IMR-90 (cell line): ENCODE data around the gene PTPRK. TPM values are rescaled to one million over a fixed set of nuclear protein-coding genes. Genes with fewer than 3 reads are reported as not detected.

ENCODE experiments used
- ATAC-seq: fragments of 200-7000 bp; cut with Tn5 transposase; 2 replicates; pipeline ENCODE4 v1.9.1; 2020; ENCODE audit warnings: low read depth, mild to moderate bottlenecking, moderate library complexity
- BruUV-seq: library from RNA; stranded (reverse); fragments of 400-500 nt; replicated peaks from 2 replicates; lab custom pipeline; 2021; lab: Mats Ljungman, UMichigan
- CTCF ChIA-PET: fragments of 300-600 bp; formaldehyde crosslinking; extraction: SDS; loops from one replicate; lab custom pipeline; 2021; ENCODE audit warnings: antibody characterized with exemption; lab: Yijun Ruan, JAX
- POLR2A ChIA-PET: fragments of 300-600 bp; sonication (Branson Sonifier 250); formaldehyde crosslinking; loops from one replicate; lab custom pipeline; 2022; ENCODE audit warnings: antibody characterized with exemption; ENCODE audit not compliant: unreplicated experiment; lab: Charles Lee
- DNase-seq: peaks from one replicate; pipeline ENCODE4 v3.0.0; 2013
- H2AFZ ChIP-seq: replicated peaks from 2 replicates; pipeline ENCODE3; 2013; ENCODE audit warnings: low read length, mild to moderate bottlenecking; ENCODE audit not compliant: poor library complexity
- H2AK5ac ChIP-seq: 2 replicates; pipeline ENCODE4 v1.6.1; 2013; ENCODE audit warnings: low read depth, low read length, inconsistent platforms
- H2AK9ac ChIP-seq: replicated peaks from 2 replicates; pipeline ENCODE3; 2013; ENCODE audit warnings: mild to moderate bottlenecking, low read depth, low read length, moderate library complexity; ENCODE audit not compliant: poor library complexity
- H2BK120ac ChIP-seq: 2 replicates; pipeline ENCODE4 v1.6.1; 2013; ENCODE audit warnings: low read depth, low read length, inconsistent platforms
- H2BK15ac ChIP-seq: 3 replicates; pipeline ENCODE4 v1.6.1; 2013; ENCODE audit warnings: low read depth, low read length, inconsistent platforms
- H2BK20ac ChIP-seq: 2 replicates; pipeline ENCODE4 v1.6.1; 2013; ENCODE audit warnings: low read depth, mild to moderate bottlenecking, inconsistent platforms, low read length, moderate library complexity
- H2BK5ac ChIP-seq: 2 replicates; pipeline ENCODE4 v1.6.1; 2013; ENCODE audit warnings: mild to moderate bottlenecking, low read depth, low read length, inconsistent platforms; ENCODE audit not compliant: poor library complexity, severe bottlenecking
- H3K14ac ChIP-seq: replicated peaks from 2 replicates; pipeline ENCODE4 v1.6.1; 2013; ENCODE audit warnings: low read depth, low read length, inconsistent platforms
- H3K18ac ChIP-seq: 2 replicates; pipeline ENCODE4 v1.6.1; 2013; ENCODE audit warnings: low read depth, low read length, control low read depth
- H3K23ac ChIP-seq: 2 replicates; pipeline ENCODE4 v1.6.1; 2013; ENCODE audit warnings: low read depth, low read length, inconsistent platforms
- H3K27ac ChIP-seq: 2 replicates; pipeline ENCODE4 v1.5.1; 2013; ENCODE audit warnings: mild to moderate bottlenecking, control low read depth, low read length; ENCODE audit not compliant: insufficient read depth
- H3K27me3 ChIP-seq: 2 replicates; pipeline ENCODE4 v1.6.1; 2013; ENCODE audit warnings: low read length; ENCODE audit not compliant: control insufficient read depth, insufficient read depth
- H3K36me3 ChIP-seq: 2 replicates; pipeline ENCODE4 v1.6.1; 2013; ENCODE audit warnings: low read length, mixed read lengths; ENCODE audit not compliant: control insufficient read depth, insufficient read depth
- H3K4ac ChIP-seq: 2 replicates; pipeline ENCODE4 v1.6.1; 2013; ENCODE audit warnings: low read depth, low read length, inconsistent platforms
- H3K4me1 ChIP-seq: 2 replicates; pipeline ENCODE4 v1.6.1; 2013; ENCODE audit warnings: low read length, mixed read lengths; ENCODE audit not compliant: control insufficient read depth, insufficient read depth
- H3K4me2 ChIP-seq: 2 replicates; pipeline ENCODE4 v1.6.1; 2013; ENCODE audit warnings: low read depth, mild to moderate bottlenecking, control low read depth, low read length, moderate library complexity
- H3K4me3 ChIP-seq: 2 replicates; pipeline ENCODE4 v1.5.1; 2013; ENCODE audit warnings: low read depth, mild to moderate bottlenecking, control low read depth, low read length, moderate library complexity; ENCODE audit not compliant: insufficient read depth
- H3K56ac ChIP-seq: 2 replicates; pipeline ENCODE4 v1.6.1; 2013; ENCODE audit warnings: low read length, inconsistent platforms; ENCODE audit not compliant: insufficient read depth; ENCODE audit errors: extremely low read depth
- H3K79me1 ChIP-seq, 2 experiments: 2 replicates each; pipeline ENCODE4 v1.6.1; 2013; ENCODE audit warnings: low read length in 2 of 2, inconsistent platforms in 1 of 2, low read depth in 1 of 2
- H3K9ac ChIP-seq: 2 replicates; pipeline ENCODE4 v1.6.1; 2013; ENCODE audit warnings: low read depth, low read length, control low read depth
- H3K9me1 ChIP-seq: 2 replicates; pipeline ENCODE4 v1.6.1; 2013; ENCODE audit warnings: low read length, inconsistent platforms; ENCODE audit not compliant: insufficient read depth
- H3K9me3 ChIP-seq: 2 replicates; pipeline ENCODE4 v1.6.1; 2013; ENCODE audit warnings: low read length; ENCODE audit not compliant: control insufficient read depth, insufficient read depth
- H4K20me1 ChIP-seq: 2 replicates; pipeline ENCODE4 v1.6.1; 2013; ENCODE audit warnings: low read length, inconsistent platforms; ENCODE audit not compliant: insufficient read depth
- H4K5ac ChIP-seq: 2 replicates; pipeline ENCODE4 v1.6.1; 2013; ENCODE audit warnings: mild to moderate bottlenecking, low read depth, low read length, control low read depth
- H4K8ac ChIP-seq, 2 experiments: 2 replicates each; pipeline ENCODE4 v1.6.1; 2013; ENCODE audit warnings: low read depth in 2 of 2, low read length in 2 of 2, control low read depth in 1 of 2, inconsistent platforms in 1 of 2
- H4K91ac ChIP-seq: 2 replicates; pipeline ENCODE4 v1.6.1; 2013; ENCODE audit warnings: low read depth, low read length, inconsistent platforms; ENCODE audit not compliant: insufficient read depth
- CEBPB ChIP-seq: IDR thresholded peaks from 2 replicates; pipeline ENCODE4 v1.6.1; 2012; ENCODE audit warnings: low read depth, low read length, improper control_type of control experiment
- ELK1 ChIP-seq: fragments of 150-350 bp; IDR thresholded peaks from 2 replicates; pipeline ENCODE4 v1.6.1; 2016; ENCODE audit warnings: low read depth, mild to moderate bottlenecking, low read length, moderate library complexity, borderline replicate concordance
- MAFK ChIP-seq: IDR thresholded peaks from 2 replicates; pipeline ENCODE4 v1.6.1; 2012; ENCODE audit warnings: low read depth, low read length, improper control_type of control experiment
- NFE2L2 ChIP-seq: fragments of 150-350 bp; IDR thresholded peaks from 2 replicates; pipeline ENCODE4 v1.6.1; 2016; ENCODE audit warnings: low read depth, mild to moderate bottlenecking, low read length
- POLR2A ChIP-seq: IDR thresholded peaks from 2 replicates; pipeline ENCODE4 v1.6.1; 2012; ENCODE audit warnings: mild to moderate bottlenecking, low read depth, low read length
- RAD21 ChIP-seq: IDR thresholded peaks from 2 replicates; pipeline ENCODE4 v1.6.1; 2012; ENCODE audit warnings: low read length, improper control_type of control experiment
- RCOR1 ChIP-seq: IDR thresholded peaks from 2 replicates; pipeline ENCODE4 v1.6.1; 2012; ENCODE audit warnings: mild to moderate bottlenecking, low read length, improper control_type of control experiment; ENCODE audit not compliant: insufficient replicate concordance
- SMC3 ChIP-seq: fragments of 150-350 bp; IDR thresholded peaks from 2 replicates; pipeline ENCODE4 v1.6.1; 2016; ENCODE audit warnings: low read depth, mild to moderate bottlenecking, antibody characterized with exemption, low read length, moderate library complexity
- USF2 ChIP-seq: fragments of 150-350 bp; IDR thresholded peaks from 2 replicates; pipeline ENCODE4 v1.6.1; 2017; ENCODE audit warnings: mild to moderate bottlenecking, antibody characterized with exemption, low read length, low read depth
- WGBS, 2 experiments: methylation state at CpG; one replicate each; pipeline versions ENCODE4 v1.1.5 to v1.1.7; 2013; ENCODE audit warnings: missing lambda C conversion rate in 2 of 2; ENCODE audit not compliant: insufficient read length in 1 of 2; ENCODE audit errors: extremely low coverage in 2 of 2; 5-methylcytosine and 5-hydroxymethylcytosine counted together
- dilution Hi-C: fragments of 300-500 bp; cut with HindIII; formaldehyde crosslinking; loops from one replicate; pipeline ENCODE4 v1.14.3; 2018; ENCODE audit warnings: low sequenced_read_pairs; ENCODE audit not compliant: unreplicated experiment
- in situ Hi-C: fragments of 300-500 bp; cut with MboI; formaldehyde crosslinking; loops from 3 replicates; pipeline ENCODE4 v1.14.3; 2019; ENCODE audit warnings: low sequenced_read_pairs, inconsistent platforms, mixed read lengths
- intact Hi-C: fragments of 100-400 bp; cut with micrococcal nuclease; formaldehyde crosslinking; loops from 2 replicates; pipeline ENCODE4 v1.10.0; 2022
- polyA plus RNA-seq, 3 experiments: library from polyadenylated mRNA; depleted of rRNA; stranded (reverse); fragments of >200 nt; gene quantifications; 2 replicates each; pipeline ENCODE4 v1.2.3, GENCODE V29; 2012; ENCODE audit warnings: low replicate concordance in 1 of 3
- total RNA-seq: library from RNA; depleted of rRNA; stranded (reverse); fragments of >200 nt; gene quantifications from 2 replicates; pipeline ENCODE4 v1.2.3, GENCODE V29; 2012

Gene PTPRK
- total and polyA plus RNA-seq, 2 of the 4 experiments (the other 2 are of a cell fraction) = 18.0 to 80.8 TPM

GRCh38 chr6:128025478-128025877 is 494.9 kb downstream of the PTPRK start:
- WGBS, 2 experiments = 67% methylated on average over 1 of the region's 1 CpG; no CpG with 5 or more reads in 1 of the 2 experiments

More at GRCh38 chr6:128025478-128025877, 494.9 kb downstream of the PTPRK start:
- no peak overlapping the region for H3K18ac ChIP-seq
- BruUV-seq = no TSS peak
- H3K9ac ChIP-seq = no peak overlapping the region
- in situ Hi-C loops = no loop called here
- no peak overlapping the region for H2BK5ac ChIP-seq
- no peak overlapping the region for H3K14ac ChIP-seq
- no peak overlapping the region for H3K23ac ChIP-seq
- H2BK20ac ChIP-seq = no peak overlapping the region
- H3K9me1 ChIP-seq = peaks cover 4% of the 10 kb centered on the region
- H4K8ac ChIP-seq = no peak overlapping the region
- dilution Hi-C loops = no loop called here
- H4K91ac ChIP-seq = no peak overlapping the region
- no peak overlapping the region for H3K56ac ChIP-seq
- ATAC-seq (no peak), DNase-seq (no peak)
- no peak overlapping the region for H2AK5ac ChIP-seq
- H3K27me3 ChIP-seq = no peaks in the 10 kb centered on the region
- H3K4me1 ChIP-seq = no peaks in the 10 kb centered on the region
- no peak overlapping the region for H2BK15ac ChIP-seq
- no peak overlapping the region for H3K4me3 ChIP-seq
- H3K27ac ChIP-seq = no peak overlapping the region
- TF ChIP-seq POLR2A = no peak
- no peak for TF ChIP-seq MAFK
- no peak for TF ChIP-seq CEBPB
- no peak for TF ChIP-seq RAD21
- no peak for TF ChIP-seq NFE2L2
- no peak for TF ChIP-seq RCOR1
- TF ChIP-seq SMC3 = no peak
- no peak for TF ChIP-seq USF2
- TF ChIP-seq ELK1 = no peak
- no peak overlapping the region for H2AFZ ChIP-seq
- H3K9me3 ChIP-seq = no peaks in the 10 kb centered on the region
- intact Hi-C loops = no loop called here
- H3K4me2 ChIP-seq = no peak overlapping the region
- H3K4ac ChIP-seq = no peak overlapping the region
- POLR2A ChIA-PET = interaction anchor here (0.6 kb wide), 1 partner anchor 378 kb away, joined by 4 read pairs; no protein-coding TSS in a partner anchor
- CTCF ChIA-PET = no interaction called here
- H2AK9ac ChIP-seq = no peak overlapping the region
- H3K79me1 ChIP-seq = no peaks in the 10 kb centered on the region
- H2BK120ac ChIP-seq = no peak overlapping the region
- H3K36me3 ChIP-seq = 0 out of 2 replicates have a peak, but pooled peaks cover 3% of the 10 kb centered on the region
- no peaks in the 10 kb centered on the region for H4K20me1 ChIP-seq
- H4K5ac ChIP-seq = no peak overlapping the region
